AG04450 (cell line): Measurements from ENCODE around the gene TRIM34. TPM values are rescaled to one million over a fixed set of nuclear protein-coding genes. Genes with fewer than 3 reads are reported as not detected.
"Not testable (repeated sequence)": the region's sequence is repeated elsewhere in the genome, so short reads cannot be mapped to it uniquely, and the experiment has no call there.

Experiments
- CTCF ChIA-PET: fragments of 300-600, 350-600 bp; formaldehyde crosslinking; extraction: SDS; loops from one replicate; lab custom pipeline; 2022; ENCODE audit warnings: antibody characterized with exemption, inconsistent platforms; lab: Charles Lee
- POLR2A ChIA-PET: fragments of 350-600 bp; formaldehyde crosslinking; extraction: SDS; loops from one replicate; lab custom pipeline; 2021; ENCODE audit warnings: antibody characterized with exemption, inconsistent platforms; lab: Yijun Ruan, JAX
- DNase-seq: peaks from one replicate; pipeline ENCODE4 v3.0.0-alpha.2; 2011; ENCODE audit warnings: low read depth, low spot score
- H3K27ac ChIP-seq: one replicate; pipeline ENCODE4 v1.5.1; 2012; ENCODE audit warnings: low read depth, low read length, control low read depth
- H3K27me3 ChIP-seq: one replicate; pipeline ENCODE4 v1.6.0; 2012; ENCODE audit warnings: low read length; ENCODE audit not compliant: control insufficient read depth, insufficient read depth
- H3K4me3 ChIP-seq: 2 replicates; pipeline ENCODE4 v1.5.1; 2011; ENCODE audit warnings: mild to moderate bottlenecking, low read depth, low read length, control low read depth
- H3K9me3 ChIP-seq: 2 replicates; pipeline ENCODE4 v1.5.1; 2012; ENCODE audit warnings: low read length; ENCODE audit not compliant: control insufficient read depth, insufficient read depth
- CTCF ChIP-seq: IDR thresholded peaks from 2 replicates; pipeline ENCODE4 v1.5.1; 2011; ENCODE audit warnings: low read depth, low read length, control low read depth, inconsistent platforms
- polyA plus RNA-seq: library from polyadenylated mRNA; depleted of rRNA; stranded (reverse); fragments of >200 nt; gene quantifications from 2 replicates; pipeline ENCODE4 v1.2.3, GENCODE V29; 2011

Gene TRIM34
- polyA plus RNA-seq, 1 experiment: 18.3 TPM

GRCh38 chr11:5679811-5680210 lies 55.0 kb downstream of the TRIM34 start:
- Histone ChIP-seq H3K27me3 (no peaks in the 10 kb centered on the region), H3K27ac (no peak overlapping the region), H3K9me3 (peaks cover 5% of the 10 kb centered on the region; the same call in 1 of the 2 replicates), H3K4me3 (no peak overlapping the region)
- POLR2A ChIA-PET: no interaction called here
- CTCF ChIA-PET: no interaction called here
- no peak for DNase-seq
- no peak for TF ChIP-seq CTCF

GRCh38 chr11:5682890-5683441 lies 58.2 kb downstream of the TRIM34 start:
- CTCF ChIA-PET: interaction anchor here (2.9 kb wide), 1 partner anchor 83 kb away, joined by 14 read pairs; no protein-coding TSS in a partner anchor
- H3K27me3 ChIP-seq, H3K4me3 ChIP-seq, POLR2A ChIA-PET, H3K9me3 ChIP-seq, DNase-seq: not testable (repeated sequence)
- H3K27ac ChIP-seq: peak overlapping the region; percentile 2

GRCh38 chr11:5683620-5684019 lies 58.8 kb downstream of the TRIM34 start:
- H3K9me3 ChIP-seq, H3K27me3 ChIP-seq, DNase-seq, POLR2A ChIA-PET: not testable (repeated sequence)
- Histone ChIP-seq H3K4me3 (peak overlapping the region; percentile 62), H3K27ac (peak overlapping the region; percentile 100)
- CTCF ChIA-PET: interaction anchor here (1.0 to 2.9 kb wide), 10 partner anchors 12 to 126 kb away, joined by 3 to 14 read pairs (median 4); partner anchors contain the start of gene TRIM34

GRCh38 chr11:5684036-5684645 lies 59.3 kb downstream of the TRIM34 start:
- Histone ChIP-seq H3K4me3 (peak overlapping the region; percentile 62), H3K27ac (peak overlapping the region; percentile 100), H3K9me3 (peaks cover 3% of the 10 kb centered on the region; the same call in 1 of the 2 replicates), H3K27me3 (no peaks in the 10 kb centered on the region)
- no peak for TF ChIP-seq CTCF
- no peak for DNase-seq
- ChIA-PET POLR2A (interaction anchor here (1.1 to 1.5 kb wide), 2 partner anchors 23 to 63 kb away, joined by 4 to 5 read pairs; no protein-coding TSS in a partner anchor), CTCF (interaction anchor here (0.9 to 2.9 kb wide), 16 partner anchors 9 to 679 kb away, joined by 3 to 14 read pairs (median 4); partner anchors contain the start of gene TRIM34)

- ChIA-PET POLR2A (interaction anchor here (1.0 to 1.5 kb wide), 3 partner anchors 23 to 64 kb away, joined by 4 to 5 read pairs (median 4); no protein-coding TSS in a partner anchor), CTCF (interaction anchor here (0.9 to 2.9 kb wide), 18 partner anchors 9 to 678 kb away, joined by 3 to 14 read pairs (median 4); partner anchors contain the start of gene TRIM34)
- peak; percentile 95 for DNase-seq
- peak; percentile 72 for TF ChIP-seq CTCF
- peak within 1 kb of the TSS; percentile 62 for H3K4me3 ChIP-seq
- peak within 1 kb of the TSS; percentile 100 for H3K27ac ChIP-seq
- no peaks in the 10 kb centered on the region for H3K27me3 ChIP-seq
- peaks cover 3% of the 10 kb centered on the region; the same call in 1 of the 2 replicates for H3K9me3 ChIP-seq
Observed at GRCh38 chr11:5684646-5685362, 60.0 kb downstream of the TRIM34 start, which contains the start of gene TRIM5. Gene TRIM5, minus strand, starts transcription at chr11:5685074. Its CDS starts 4,897 bp downstream, at chr11:5680177.
